GM23248 (cell line): Measurements from ENCODE around the gene TEAD4.

Experiments used
- EZH2 ChIP-seq: fragments of 200-600 bp; sonication (generic); IDR thresholded peaks from 2 replicates; pipeline ENCODE4 v1.6.1; 2018; ENCODE audit warnings: antibody characterized with exemption, mild to moderate bottlenecking; ENCODE audit not compliant: insufficient read depth, poor library complexity, severe bottlenecking
- EZH2phosphoT487 ChIP-seq: fragments of 200-600 bp; sonication (generic); IDR thresholded peaks from 2 replicates; pipeline ENCODE4 v1.6.1; 2018; ENCODE audit warnings: antibody characterized with exemption, moderate library complexity, mild to moderate bottlenecking, low read depth; ENCODE audit not compliant: insufficient read depth

DNA sequence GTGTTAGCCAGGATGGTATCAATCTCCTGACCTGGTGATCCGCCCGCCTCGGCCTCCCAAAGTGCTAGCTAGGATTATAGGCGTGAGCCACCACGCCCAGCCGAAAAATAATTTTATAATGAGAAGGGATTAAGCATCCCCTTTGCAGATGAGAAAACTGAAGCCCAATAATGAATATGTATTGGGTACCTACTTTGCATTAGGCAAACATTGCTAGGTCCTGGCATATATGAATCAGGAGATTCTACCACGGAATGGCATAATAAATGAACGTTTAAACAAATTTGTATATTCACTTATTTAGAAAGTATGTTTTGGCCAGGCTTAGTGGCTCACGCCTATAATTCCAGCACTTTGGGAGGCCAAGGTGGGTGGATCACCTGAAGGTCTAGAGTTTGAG lies 36.1 kb upstream of the TEAD4 start:
- TF ChIP-seq EZH2 (no peak), EZH2phosphoT487 (no peak)
